ENCODE results near the gene VPREB1. TPM values are rescaled to one million over a fixed set of nuclear protein-coding genes. Genes with fewer than 3 reads are reported as not detected.

Gene VPREB1
- total and polyA plus RNA-seq, 2 of the 4 experiments (the other 2 are of a cell fraction): not detected

- Histone ChIP-seq H2BK15ac (ENCODE audit: low read depth, low read length) (no peak overlapping the region), H3K23ac (ENCODE audit: low read depth, low read length) (no peak overlapping the region), H2AK9ac (replicated peaks; ENCODE audit: low read depth, low read length, poor library complexity) (no peak overlapping the region), H4K91ac (ENCODE audit: insufficient read depth, low read depth, low read length) (no peak overlapping the region), H4K8ac (ENCODE audit: low read depth in 2 of 2, low read length in 2 of 2) (no peak overlapping the region), H3K27me3 (ENCODE audit: control insufficient read depth, insufficient read depth, low read length) (peaks cover 41% of the 10 kb centered on the region), H4K20me1 (ENCODE audit: insufficient read depth, low read length) (no peaks in the 10 kb centered on the region), H3K4me3 (ENCODE audit: insufficient read depth, low read depth, low read length) (no peak overlapping the region), H3K36me3 (ENCODE audit: control insufficient read depth, insufficient read depth, low read length) (no peaks in the 10 kb centered on the region), H4K5ac (ENCODE audit: low read depth, low read length) (no peak overlapping the region), H3K56ac (ENCODE audit: extremely low read depth, insufficient read depth, low read length) (no peak overlapping the region), H3K4me1 (ENCODE audit: control insufficient read depth, insufficient read depth, low read length) (no peaks in the 10 kb centered on the region), H2AFZ (replicated peaks; ENCODE audit: low read length, poor library complexity) (no peak overlapping the region), H3K79me1 (ENCODE audit: low read depth in 1 of 2, low read length in 2 of 2) (no peaks in the 10 kb centered on the region), H3K4me2 (ENCODE audit: low read depth, low read length) (no peak overlapping the region), H2BK120ac (ENCODE audit: low read depth, low read length) (no peak overlapping the region), H3K27ac (ENCODE audit: insufficient read depth, low read length) (no peak overlapping the region), H2BK5ac (ENCODE audit: low read depth, low read length, poor library complexity, severe bottlenecking) (no peak overlapping the region), H3K4ac (ENCODE audit: low read depth, low read length) (no peak overlapping the region), H3K9ac (ENCODE audit: low read depth, low read length) (no peak overlapping the region), H2AK5ac (ENCODE audit: low read depth, low read length) (no peak overlapping the region), H3K9me3 (ENCODE audit: control insufficient read depth, insufficient read depth, low read length) (no peaks in the 10 kb centered on the region), H2BK20ac (ENCODE audit: low read depth, low read length) (no peak overlapping the region), H3K9me1 (ENCODE audit: insufficient read depth, low read length) (no peaks in the 10 kb centered on the region), H3K14ac (replicated peaks; ENCODE audit: low read depth, low read length) (no peak overlapping the region), H3K18ac (ENCODE audit: low read depth, low read length) (no peak overlapping the region)
- BruUV-seq (replicated peaks): no TSS peak
- intact Hi-C loops (cut with micrococcal nuclease) (no loop called here), in situ Hi-C loops (cut with MboI; ENCODE audit: low sequenced_read_pairs) (no loop called here), dilution Hi-C loops (cut with HindIII; ENCODE audit: low sequenced_read_pairs, unreplicated experiment) (no loop called here)
- DNase-seq: no peak
- 65% methylated on average over 2 of the region's 4 CpGs; no CpG with 5 or more reads in 1 of the 2 experiments for WGBS, 2 experiments (ENCODE audit: extremely low coverage in 2 of 2, insufficient read length in 1 of 2)
- ChIA-PET CTCF (interaction anchor here (0.6 kb wide), 1 partner anchor 1421 kb away, joined by 7 read pairs; no protein-coding TSS in a partner anchor), POLR2A (ENCODE audit: unreplicated experiment) (no interaction called here)
- no peak for TF ChIP-seq MAZ (IDR thresholded peaks at IDR 0.05; ENCODE audit: borderline replicate concordance, low read depth, low read length)
- TF ChIP-seq POLR2A (IDR thresholded peaks at IDR 0.05; ENCODE audit: low read depth, low read length): no peak
- TF ChIP-seq SMC3 (IDR thresholded peaks at IDR 0.05; ENCODE audit: low read depth, low read length): no peak
- TF ChIP-seq, protein P1, sequence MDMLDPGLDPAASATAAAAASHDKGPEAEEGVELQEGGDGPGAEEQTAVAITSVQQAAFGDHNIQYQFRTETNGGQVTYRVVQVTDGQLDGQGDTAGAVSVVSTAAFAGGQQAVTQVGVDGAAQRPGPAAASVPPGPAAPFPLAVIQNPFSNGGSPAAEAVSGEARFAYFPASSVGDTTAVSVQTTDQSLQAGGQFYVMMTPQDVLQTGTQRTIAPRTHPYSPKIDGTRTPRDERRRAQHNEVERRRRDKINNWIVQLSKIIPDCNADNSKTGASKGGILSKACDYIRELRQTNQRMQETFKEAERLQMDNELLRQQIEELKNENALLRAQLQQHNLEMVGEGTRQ (IDR thresholded peaks at IDR 0.05; ENCODE audit: low read depth, low read length): no peak
- TF ChIP-seq RFX5 (IDR thresholded peaks at IDR 0.05; ENCODE audit: low read depth, low read length): no peak
- TF ChIP-seq RAD21 (IDR thresholded peaks at IDR 0.05; ENCODE audit: low read length): no peak
- TF ChIP-seq CTCF (conservative IDR thresholded peaks at IDR 0.05; ENCODE audit: low read depth, low read length): no peak
- no peak for TF ChIP-seq CHD1 (IDR thresholded peaks at IDR 0.05; ENCODE audit: low read depth, low read length)
- TF ChIP-seq MXI1 (IDR thresholded peaks at IDR 0.05; ENCODE audit: borderline replicate concordance, low read depth, low read length): no peak
- TF ChIP-seq BHLHE40 (IDR thresholded peaks at IDR 0.05; ENCODE audit: low read depth, low read length): no peak
- no peak for TF ChIP-seq RCOR1 (IDR thresholded peaks at IDR 0.05; ENCODE audit: insufficient replicate concordance, low read length)
- no peak for TF ChIP-seq FOS (IDR thresholded peaks at IDR 0.05; ENCODE audit: low read depth, low read length)
- no peak for TF ChIP-seq MAFK (IDR thresholded peaks at IDR 0.05; ENCODE audit: low read depth, low read length)
- TF ChIP-seq NFE2L2 (IDR thresholded peaks at IDR 0.05; ENCODE audit: low read depth, low read length): no peak
- no peak for TF ChIP-seq CEBPB (IDR thresholded peaks at IDR 0.05; ENCODE audit: low read depth, low read length)
- no peak for TF ChIP-seq ELK1 (IDR thresholded peaks at IDR 0.05; ENCODE audit: borderline replicate concordance, low read depth, low read length)
- ATAC-seq (ENCODE audit: low read depth): no peak
These were observed 46.6 kb upstream of the VPREB1 start for GRCh38 chr22:22197993-22198402.
